Left ventricle myocardium inferior (tissue), 1 donor: ENCODE measurements around the gene KCNT1. TPM values are rescaled to one million over a fixed set of nuclear protein-coding genes. Genes with fewer than 3 reads are reported as not detected.

Source experiments
- DNase-seq: peaks from one replicate; pipeline ENCODE4 v3.0.0-alpha.2; 2020
- H3K27ac ChIP-seq: fragments of 200-600 bp; replicated peaks from 2 replicates; pipeline ENCODE4 v1.8.0; 2021
- H3K27me3 ChIP-seq: fragments of 200-600 bp; 2 replicates; pipeline ENCODE4 v1.8.0; 2021; ENCODE audit warnings: low read depth
- H3K36me3 ChIP-seq: fragments of 200-600 bp; 2 replicates; pipeline ENCODE4 v1.8.0; 2021
- H3K4me1 ChIP-seq: fragments of 200-600 bp; 2 replicates; pipeline ENCODE4 v1.8.0; 2021
- H3K4me3 ChIP-seq: fragments of 200-600 bp; 2 replicates; pipeline ENCODE4 v1.8.0; 2021; ENCODE audit warnings: mild to moderate bottlenecking, moderate library complexity
- H3K9me3 ChIP-seq: fragments of 200-600 bp; replicated peaks from 2 replicates; pipeline ENCODE4 v1.8.0; 2021
- CTCF ChIP-seq: fragments of 200-600 bp; IDR thresholded peaks from 2 replicates; pipeline ENCODE4 v1.8.0; 2021; ENCODE audit warnings: antibody characterized with exemption, mild to moderate bottlenecking, borderline replicate concordance
- intact Hi-C: fragments of 100-400 bp; cut with micrococcal nuclease; formaldehyde crosslinking; loops from one replicate; pipeline ENCODE4 v1.11.0; 2022
- total RNA-seq: library from RNA; stranded (reverse); fragmentation: NEBNext Ultra II Directional; extraction: Animal tissue kit (Norgen Biotek cat#: 25700); gene quantifications from one replicate; pipeline ENCODE4 v1.2.1, GENCODE V29; 2021
- donor health status: DM: no; HTN: yes; CAD: no; lungs with severe emphysema.

The KCNT1 gene
- total RNA-seq, 1 donor from 2014 or later = 3.3 TPM

- no peak overlapping the region for H3K4me3 ChIP-seq
- peaks cover 100% of the 10 kb centered on the region for H3K36me3 ChIP-seq
- H3K4me1 ChIP-seq = no peaks in the 10 kb centered on the region
- H3K9me3 ChIP-seq = no peaks in the 10 kb centered on the region
- TF ChIP-seq CTCF = no peak
- DNase-seq = no peak
- no peaks in the 10 kb centered on the region for H3K27me3 ChIP-seq
- intact Hi-C loops = no loop called here
- H3K27ac ChIP-seq = no peak overlapping the region
Measured at GRCh38 chr9:135814421-135815095, 112.6 kb downstream of the KCNT1 start.

- no peak for DNase-seq
- TF ChIP-seq CTCF = no peak
- Histone ChIP-seq H3K4me1 (no peaks in the 10 kb centered on the region), H3K4me3 (no peak overlapping the region), H3K27ac (no peak overlapping the region), H3K36me3 (peaks cover 100% of the 10 kb centered on the region), H3K9me3 (no peaks in the 10 kb centered on the region), H3K27me3 (no peaks in the 10 kb centered on the region)
- intact Hi-C loops = no loop called here
Measured at GRCh38 chr9:135815413-135815812, 113.4 kb downstream of the KCNT1 start.

- H3K9me3 ChIP-seq = no peaks in the 10 kb centered on the region
- no peak for DNase-seq
- intact Hi-C loops = no loop called here
- H3K36me3 ChIP-seq = peaks cover 100% of the 10 kb centered on the region
- H3K4me1 ChIP-seq = no peaks in the 10 kb centered on the region
- no peak overlapping the region for H3K27ac ChIP-seq
- no peak for TF ChIP-seq CTCF
- H3K4me3 ChIP-seq = no peak overlapping the region
- no peaks in the 10 kb centered on the region for H3K27me3 ChIP-seq
Measured at GRCh38 chr9:135815830-135816650, 114.1 kb downstream of the KCNT1 start.

- Histone ChIP-seq H3K27ac (no peak overlapping the region), H3K27me3 (no peaks in the 10 kb centered on the region), H3K9me3 (no peaks in the 10 kb centered on the region), H3K36me3 (peaks cover 100% of the 10 kb centered on the region), H3K4me1 (no peaks in the 10 kb centered on the region), H3K4me3 (no peak overlapping the region)
- no peak for DNase-seq
- intact Hi-C loops = no loop called here
- no peak for TF ChIP-seq CTCF
Measured at GRCh38 chr9:135816651-135816970, 114.6 kb downstream of the KCNT1 start.

DNA sequence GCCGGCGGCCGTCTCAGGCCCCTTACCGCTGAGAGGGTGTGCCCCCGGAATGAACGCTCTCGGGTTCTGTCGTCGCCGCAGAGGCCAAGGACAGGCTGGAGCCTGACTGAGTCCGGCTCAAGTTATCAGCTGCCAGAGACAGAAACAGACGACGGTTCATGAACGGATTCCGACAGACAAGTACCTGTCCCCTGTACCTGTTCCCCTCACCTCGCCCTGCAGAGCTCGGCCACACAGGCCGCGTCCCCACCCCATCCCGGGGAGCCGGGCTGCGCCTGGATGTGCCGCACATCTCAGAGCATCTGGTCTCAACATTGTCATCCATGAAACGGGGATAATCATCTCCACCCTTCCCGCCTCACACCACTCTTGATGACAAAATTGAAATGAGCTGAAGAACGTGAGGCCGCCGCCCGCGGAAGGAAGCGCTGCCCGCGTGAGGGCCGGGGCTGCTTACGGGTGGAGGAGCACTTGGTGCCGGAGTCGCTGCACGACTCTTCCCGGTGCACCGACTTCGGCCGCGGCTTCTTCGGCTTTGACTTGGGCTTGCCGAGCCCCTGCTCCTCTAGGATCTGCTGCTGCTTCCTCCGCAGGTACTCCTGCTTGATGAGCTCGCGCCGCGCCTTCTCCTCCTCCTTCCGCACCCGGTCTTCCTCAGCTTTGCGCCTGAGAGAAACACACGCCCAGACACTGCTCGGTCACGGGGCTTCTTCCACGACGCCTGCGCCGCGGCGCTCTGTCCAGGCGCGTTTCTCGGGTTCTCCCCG, 116.1 kb downstream of the KCNT1 start:
- peaks cover 100% of the 10 kb centered on the region for H3K36me3 ChIP-seq
- DNase-seq = no peak
- no peak overlapping the region for H3K27ac ChIP-seq
- H3K9me3 ChIP-seq = no peaks in the 10 kb centered on the region
- intact Hi-C loops = no loop called here
- no peaks in the 10 kb centered on the region for H3K27me3 ChIP-seq
- no peaks in the 10 kb centered on the region for H3K4me1 ChIP-seq
- no peak overlapping the region for H3K4me3 ChIP-seq
- no peak for TF ChIP-seq CTCF
